Right lobe of liver (tissue), 6 donors: ENCODE data around the gene PTK6. TPM values are rescaled to one million over a fixed set of nuclear protein-coding genes. Genes with fewer than 3 reads are reported as not detected.

Experiments
- ATAC-seq, 4 donors: fragments of 200-7000 bp; cut with Tn5 transposase; one replicate each; pipeline ENCODE4 v1.9.1; 2020; ENCODE audit warnings: mild to moderate bottlenecking in 4 of 4, moderate library complexity in 4 of 4
- DNase-seq, 3 donors: peaks; one replicate each; pipeline ENCODE4 v3.0.0-alpha.2; 2020
- H3K27ac ChIP-seq, 3 donors: fragments of 200-600 bp; one replicate each; pipeline ENCODE4 v1.8.0; 2022
- H3K27me3 ChIP-seq, 2 donors: fragments of 200-600 bp; one replicate each; pipeline ENCODE4 v1.8.0; 2022
- H3K36me3 ChIP-seq, 4 donors: fragments of 200-600 bp; sonication (generic) in 1 of 4; one replicate each; pipeline versions ENCODE4 v1.5.1 to v1.8.0; 2017 to 2022; ENCODE audit warnings: control low read depth in 1 of 4
- H3K4me1 ChIP-seq, 4 donors: fragments of 200-600 bp; sonication (generic) in 1 of 4; one replicate each; pipeline versions ENCODE4 v1.5.1 to v1.8.0; 2017 to 2022; ENCODE audit warnings: control low read depth in 1 of 4
- H3K4me3 ChIP-seq, 3 donors: fragments of 200-600 bp; one replicate each; pipeline ENCODE4 v1.8.0; 2022
- H3K9me3 ChIP-seq, 4 donors: fragments of 200-600 bp; sonication (generic) in 1 of 4; one replicate each; pipeline versions ENCODE4 v1.5.1 to v1.8.0; 2017 to 2022; ENCODE audit warnings: control low read depth in 1 of 4
- CTCF ChIP-seq, 4 donors: fragments of 200-600 bp in 3 of 4; fragments of 450-650 bp in 1 of 4; IDR thresholded peaks; one replicate each; pipeline versions ENCODE4 v1.5.1 to v1.8.0; 2016 to 2022; ENCODE audit warnings: antibody characterized with exemption in 4 of 4, mild to moderate bottlenecking in 2 of 4
- POLR2A ChIP-seq: fragments of 450-650 bp; IDR thresholded peaks from one replicate; pipeline ENCODE4 v1.6.1; 2017; ENCODE audit warnings: antibody characterized with exemption, mild to moderate bottlenecking
- WGBS: methylation state at CpG from one replicate; pipeline ENCODE4 v1.1.6; 2018; ENCODE audit warnings: low coverage, low lambda C conversion rate; ENCODE audit not compliant: insufficient coverage; ENCODE audit errors: missing lambda C conversion rate; 5-methylcytosine and 5-hydroxymethylcytosine counted together
- intact Hi-C, 2 donors: fragments of 100-400 bp; cut with DNase I; formaldehyde crosslinking; loops; one replicate each; pipeline versions ENCODE4 v1.11.2 to v1.14.1; 2022
- long read RNA-seq: library from polyadenylated mRNA; unstranded; transcript quantifications from one replicate; pipeline ENCODE4 v2.0.0, GENCODE V29; 2019
- total RNA-seq, 6 experiments: library from RNA; depleted of rRNA in 2 of 6; stranded (reverse); fragments of >200 nt in 2 of 6; fragmentation: NEBNext Ultra II Directional in 3 of 6; extraction: Animal tissue kit (Norgen Biotek cat#: 25700) in 3 of 6; gene quantifications; one replicate each; pipeline versions ENCODE4 v1.1.0 to v1.2.4, GENCODE V29; 2016 to 2023
- donor health status: DM: no; HTN: yes; CAD: no.
- donor health status: DM: no; HTN: no; CAD: no.
- donor health status: DM: no; HTN: no; CAD: no.
- donor health status: DM: no; HTN: yes; CAD: no.
- donor health status: DM: no; HTN: yes; CAD: no.

Gene PTK6
- 10 to 100 TPM in 1 of 6 experiments, 1 to 10 TPM in 3, under 1 TPM in 2; 0.78 to 11.0 (median 3.6) TPM for total RNA-seq
- long read RNA-seq, result 0 reads

GRCh38 chr20:63536997-63537524, at the start of gene PTK6:
PTK6 (minus strand) TSS chr20:63537376; CDS start chr20:63537314, 62 bp downstream.
- DNase-seq (peak in 2 of 3 donors; percentile 74 to 80), ATAC-seq (peak; percentile 0 to 15 (median 6))
- Histone ChIP-seq H3K9me3 (no peaks in the 10 kb centered on the region), H3K27ac (peak within 1 kb of the TSS; percentile 72 to 88 (median 75)), H3K4me3 (peak within 1 kb of the TSS; percentile 32 to 46 (median 33)), H3K4me1 (peaks cover 0 to 16% (median 7%) of the 10 kb centered on the region in 4 donors), H3K36me3 (no peaks in the 10 kb centered on the region), H3K27me3 (no peaks in the 10 kb centered on the region)
- intact Hi-C loops, result loop anchor here in 1 of 2 donors (10.0 kb wide), 1 partner anchor 438 kb away; the partner anchor contains the start of gene SAMD10
- WGBS, result no CpG with 5 or more reads among the region's 29 CpGs
- TF ChIP-seq CTCF (IDR thresholded peaks at IDR 0.05), result no peak
- no peak for TF ChIP-seq POLR2A

- WGBS, result no CpG with 5 or more reads among the region's 17 CpGs
- H3K4me1 ChIP-seq, result no peaks in the 10 kb centered on the region
- peak in 1 of 3 donors; percentile 11 for DNase-seq
These were observed 49.6 kb upstream of the PTK6 start for GRCh38 chr20:63586797-63587196.

GRCh38 chr20:63585616-63586565, 48.7 kb upstream of the PTK6 start:
- DNase-seq (peak in 1 of 3 donors; percentile 45), ATAC-seq (no peak)
- peaks cover 0 to 9% (median 3%) of the 10 kb centered on the region in 4 donors for H3K36me3 ChIP-seq
- no peak overlapping the region for H3K27ac ChIP-seq
- H3K9me3 ChIP-seq, result no peaks in the 10 kb centered on the region
- TF ChIP-seq POLR2A (no peak), CTCF (IDR thresholded peaks at IDR 0.05) (no peak)
- intact Hi-C loops, result no loop called here
- no peaks in the 10 kb centered on the region for H3K4me1 ChIP-seq
- no peak overlapping the region for H3K4me3 ChIP-seq
- 63% methylated on average over 11 of the region's 22 CpGs for WGBS
- no peaks in the 10 kb centered on the region for H3K27me3 ChIP-seq

More at GRCh38 chr20:63586797-63587196, 49.6 kb upstream of the PTK6 start:
- H3K9me3 ChIP-seq, result no peaks in the 10 kb centered on the region
- ATAC-seq, result no peak
- H3K36me3 ChIP-seq, result peaks cover 0 to 15% (median 3%) of the 10 kb centered on the region in 4 donors
- no peaks in the 10 kb centered on the region for H3K27me3 ChIP-seq
- no peak for TF ChIP-seq POLR2A
- no peak for TF ChIP-seq CTCF (IDR thresholded peaks at IDR 0.05)
- intact Hi-C loops, result no loop called here
- H3K4me3 ChIP-seq, result no peak overlapping the region
- H3K27ac ChIP-seq, result no peak overlapping the region

- 76% methylated on average over 12 of the region's 23 CpGs for WGBS
- no peaks in the 10 kb centered on the region for H3K9me3 ChIP-seq
- no peak for DNase-seq
These were observed 45.3 kb upstream of the PTK6 start for GRCh38 chr20:63582382-63583063.

More at GRCh38 chr20:63582382-63583063, 45.3 kb upstream of the PTK6 start:
- Histone ChIP-seq H3K4me3 (no peak overlapping the region), H3K27ac (no peak overlapping the region), H3K4me1 (no peaks in the 10 kb centered on the region), H3K27me3 (no peaks in the 10 kb centered on the region), H3K36me3 (no peaks in the 10 kb centered on the region)
- TF ChIP-seq POLR2A (no peak), CTCF (IDR thresholded peaks at IDR 0.05) (no peak)
- ATAC-seq, result no peak
- intact Hi-C loops, result no loop called here
